ENCODE results near the gene GALNT15.

Gene GALNT15

DNA sequence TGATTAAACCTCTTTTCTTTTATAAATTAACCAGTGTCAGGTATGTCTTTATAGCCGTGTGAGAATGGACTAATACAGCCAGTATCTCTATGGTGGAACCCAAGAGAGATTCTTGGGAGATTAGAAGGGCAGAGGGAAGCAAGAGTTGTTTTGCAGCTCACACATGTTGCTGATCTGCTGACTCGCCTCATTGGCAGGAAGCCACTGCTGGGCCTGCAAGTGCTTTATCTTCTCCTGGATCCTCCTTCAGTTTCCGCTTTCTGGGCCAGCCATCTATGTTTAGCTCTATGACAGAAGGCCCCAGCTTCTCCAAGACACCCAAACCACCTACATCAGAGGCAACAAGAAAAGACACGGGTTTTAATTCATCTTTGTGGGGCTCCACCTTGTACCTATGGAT lies 23.4 kb upstream of the GALNT15 start:
- DNase-seq (ENCODE audit: low read depth) = no peak

DNA sequence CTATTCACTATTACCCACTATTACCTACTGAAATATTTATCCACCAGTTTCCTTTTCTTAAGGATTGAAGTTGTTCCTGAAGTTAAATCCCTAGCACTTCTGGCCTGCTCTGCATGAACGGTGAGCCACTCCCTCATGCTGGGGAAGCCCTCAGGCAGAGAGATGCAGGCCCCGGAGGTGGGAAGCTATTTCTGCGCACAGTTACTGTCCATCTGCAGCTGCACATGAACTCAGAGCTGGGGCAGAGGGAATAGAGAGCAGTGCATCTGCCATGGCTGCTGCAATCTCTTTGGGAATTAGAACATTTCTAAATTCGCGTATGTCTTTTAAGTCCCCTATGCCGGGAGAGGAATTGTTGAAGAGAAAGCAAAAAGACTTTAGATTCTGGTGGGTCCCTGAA lies 6.3 kb upstream of the GALNT15 start:
- no peak for DNase-seq (ENCODE audit: low read depth)

DNA sequence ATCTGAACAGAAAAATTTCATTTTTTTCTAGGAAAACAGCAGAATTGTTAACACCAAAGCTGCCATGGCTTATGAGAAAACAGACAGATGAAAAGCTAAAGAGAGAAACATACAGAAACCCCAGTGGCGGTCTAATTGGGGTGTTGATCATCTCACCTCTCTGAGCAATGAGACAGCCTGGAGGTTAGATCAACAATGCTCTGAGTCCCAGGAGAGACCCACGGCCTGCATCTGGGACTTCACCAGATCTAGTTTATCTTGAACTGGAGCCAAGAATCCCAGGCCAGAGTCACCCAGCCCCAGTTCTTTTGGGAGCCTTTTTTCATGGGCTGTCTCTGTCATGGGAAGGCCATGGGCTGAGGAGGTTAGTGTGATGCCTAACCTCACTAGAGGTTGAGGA lies 3.5 kb upstream of the GALNT15 start:
- no peak for DNase-seq (ENCODE audit: low read depth)

- no peak for DNase-seq (ENCODE audit: low read depth)
Measured at GRCh38 chr3:16171825-16172224, 2.7 kb upstream of the GALNT15 start.

- no peak for DNase-seq (ENCODE audit: low read depth)
Measured at GRCh38 chr3:16173283-16174025, 1.0 kb upstream of the GALNT15 start.

GRCh38 chr3:16174026-16174355 lies 489 bp upstream of the GALNT15 start:
- no peak for DNase-seq (ENCODE audit: low read depth)

GRCh38 chr3:16174976-16175901 lies 759 bp downstream of the GALNT15 start:
- no peak for DNase-seq (ENCODE audit: low read depth)

DNA sequence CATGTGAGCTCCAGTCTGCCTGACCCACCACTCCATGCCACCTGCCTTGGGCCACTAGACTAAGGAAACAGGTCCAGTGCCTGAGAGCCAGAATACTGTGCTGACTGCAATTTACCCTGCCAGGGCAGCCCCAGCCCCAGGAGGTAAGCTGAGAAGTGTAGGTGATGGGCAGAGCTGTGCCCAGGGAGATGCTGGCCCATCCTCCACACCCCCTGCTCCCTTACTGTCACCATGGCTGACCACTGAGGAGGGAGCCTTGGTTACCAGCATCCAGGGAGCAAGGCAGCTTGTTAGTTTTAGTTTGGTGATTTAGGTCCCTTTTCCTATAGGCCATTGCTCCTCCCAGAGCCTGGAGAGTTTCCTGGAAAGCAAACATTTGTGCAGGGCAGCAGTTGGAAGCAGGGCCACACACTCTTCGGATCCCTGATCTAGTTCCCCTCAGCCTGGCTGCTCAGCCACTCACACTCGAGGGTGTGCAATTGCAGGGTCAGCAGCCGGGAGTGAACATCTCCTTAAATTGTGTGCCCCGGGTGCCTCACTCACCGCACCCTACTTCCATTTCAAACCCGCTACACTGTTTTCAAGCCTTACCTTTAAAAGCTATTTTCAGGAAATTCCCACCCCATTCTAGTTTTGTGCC lies 2.0 kb downstream of the GALNT15 start:
- DNase-seq (ENCODE audit: low read depth) = no peak

- no peak for DNase-seq (ENCODE audit: low read depth)
Measured at GRCh38 chr3:16177382-16177781, 2.9 kb downstream of the GALNT15 start.

DNA sequence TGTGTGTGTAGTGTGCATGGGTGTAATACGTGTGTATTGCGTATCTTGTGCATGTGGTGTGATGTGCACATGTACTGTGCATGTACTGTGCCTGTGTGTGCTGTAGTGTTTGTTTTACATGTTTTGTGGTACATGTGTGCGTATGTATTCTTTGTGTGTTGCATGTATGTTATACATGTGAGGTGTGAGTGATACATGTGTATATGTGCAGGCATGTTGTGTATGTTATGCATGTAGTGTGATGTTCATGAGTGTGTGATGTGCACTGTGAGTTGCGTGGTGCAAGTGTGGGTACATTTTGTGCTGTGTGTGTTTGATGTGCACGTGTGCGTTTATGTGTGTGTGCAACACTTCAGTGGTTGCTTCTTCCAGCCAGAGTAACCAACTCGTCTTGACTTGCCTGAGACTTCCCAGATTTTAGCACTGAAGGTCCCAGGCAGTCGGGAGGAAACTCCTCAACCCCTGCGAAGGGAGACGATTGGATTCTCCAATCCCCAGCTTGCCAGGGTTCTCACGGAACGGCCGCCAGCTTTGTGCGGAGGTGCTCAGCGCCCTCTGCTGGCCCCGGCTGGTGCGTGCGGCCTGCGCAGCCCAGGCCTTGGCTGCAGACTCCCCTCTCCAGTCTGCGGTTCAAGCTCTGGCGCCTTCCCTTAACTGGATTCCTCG lies 3.6 kb downstream of the GALNT15 start:
- DNase-seq (ENCODE audit: low read depth) = peak; percentile 70

DNA sequence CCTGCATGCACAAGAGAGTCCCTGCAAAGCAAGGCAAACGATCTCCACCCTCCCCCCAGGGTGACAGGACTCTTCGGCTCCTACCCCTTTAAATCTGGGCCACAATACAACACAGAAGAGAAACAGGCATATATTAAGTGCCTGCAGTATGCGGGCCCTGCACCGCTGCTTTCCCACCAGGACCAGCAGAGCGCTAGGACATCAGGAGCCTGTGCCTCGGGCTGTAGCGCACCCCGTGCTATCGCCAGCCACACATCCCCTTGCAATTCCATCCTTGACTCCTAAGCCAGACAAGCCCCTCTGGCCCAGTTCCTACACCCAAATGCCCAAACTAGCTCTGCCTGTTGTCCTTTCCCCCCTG lies 4.1 kb downstream of the GALNT15 start:
- no peak for DNase-seq (ENCODE audit: low read depth)

GRCh38 chr3:16179261-16179660 lies 4.8 kb downstream of the GALNT15 start:
- DNase-seq (ENCODE audit: low read depth) = no peak

- DNase-seq (ENCODE audit: low read depth) = no peak
Measured at GRCh38 chr3:16179771-16180736, 5.6 kb downstream of the GALNT15 start.

DNA sequence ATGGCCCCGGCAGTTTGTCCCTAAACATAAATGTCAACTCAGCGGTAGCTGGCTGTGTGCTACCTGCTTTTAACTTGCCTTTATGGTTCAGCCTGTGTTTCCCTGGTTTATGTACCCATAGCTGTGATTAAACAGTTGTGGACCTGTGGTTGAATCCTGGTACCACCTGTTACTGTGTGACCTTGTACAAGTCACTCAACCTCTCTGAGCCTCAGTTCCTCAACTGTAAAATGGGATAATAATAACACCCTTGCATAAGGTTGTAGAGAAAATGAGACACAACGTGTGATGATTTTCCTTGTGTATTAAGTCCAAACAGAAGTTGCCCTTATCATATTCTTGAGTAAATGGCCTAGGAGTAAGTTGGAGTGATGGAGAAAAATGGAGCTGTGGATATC lies 6.3 kb downstream of the GALNT15 start:
- no peak for DNase-seq (ENCODE audit: low read depth)

GRCh38 chr3:16181361-16181760 lies 6.9 kb downstream of the GALNT15 start:
- no peak for DNase-seq (ENCODE audit: low read depth)

- no peak for DNase-seq (ENCODE audit: low read depth)
Measured at GRCh38 chr3:16182183-16182582, 7.7 kb downstream of the GALNT15 start.

DNA sequence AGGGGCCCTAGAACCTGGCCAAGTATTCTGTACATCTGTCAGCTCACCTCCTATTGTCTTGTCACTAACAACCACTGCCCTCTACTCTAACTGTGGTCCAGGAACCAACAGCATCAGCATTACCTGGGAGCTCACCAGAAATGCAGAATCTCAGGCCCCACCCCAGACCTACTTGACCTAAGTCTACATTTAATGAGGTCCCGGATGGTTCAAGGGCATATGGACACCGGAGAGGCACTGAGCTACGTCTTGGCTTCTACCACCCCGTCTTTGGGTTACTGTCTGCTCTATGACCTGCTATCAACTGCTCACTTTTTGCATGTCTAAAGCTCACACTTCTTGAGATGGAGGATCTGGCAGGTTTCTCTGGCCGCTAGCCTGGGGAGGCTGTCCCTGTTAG lies 8.1 kb downstream of the GALNT15 start:
- no peak for DNase-seq (ENCODE audit: low read depth)

DNA sequence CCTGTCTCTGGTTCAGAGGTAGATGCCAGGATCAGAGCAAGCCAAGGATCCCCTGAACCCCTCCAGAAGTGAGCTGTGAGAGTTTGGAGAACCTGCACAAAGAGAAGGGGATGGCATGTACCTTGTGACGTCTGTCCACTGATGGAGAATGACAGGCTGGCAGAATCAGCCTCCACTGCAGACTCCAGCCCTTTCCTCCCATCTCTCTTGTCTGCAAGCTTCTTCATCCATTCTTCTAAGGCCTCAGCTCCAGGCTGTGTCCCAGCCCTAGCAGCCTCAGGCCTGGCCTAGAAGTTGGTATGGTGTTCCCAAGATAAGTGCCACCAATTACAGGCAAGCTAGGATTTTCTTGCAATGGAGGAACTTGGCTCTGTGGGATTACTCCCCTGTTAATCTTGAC lies 8.6 kb downstream of the GALNT15 start:
- no peak for DNase-seq (ENCODE audit: low read depth)

- no peak for DNase-seq (ENCODE audit: low read depth)
Measured at GRCh38 chr3:16183601-16184270, 9.3 kb downstream of the GALNT15 start.

DNA sequence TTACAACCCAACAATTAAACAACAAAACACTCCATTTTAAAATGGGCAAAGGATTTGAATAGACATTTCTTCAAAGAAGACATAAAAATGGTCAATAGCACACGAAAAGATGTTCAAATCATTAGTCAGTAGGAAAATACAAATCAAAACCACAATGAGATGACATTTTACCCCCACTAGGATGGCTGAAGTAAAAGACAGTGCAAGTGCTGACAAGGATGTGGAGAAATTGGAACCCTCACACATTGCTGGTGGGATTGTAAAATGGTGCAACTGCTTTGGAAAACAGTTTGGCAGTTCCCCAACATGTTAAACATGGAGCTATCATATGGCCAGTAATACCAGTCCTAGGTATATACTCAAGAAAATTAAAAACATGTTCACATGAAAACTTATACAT lies 11.6 kb downstream of the GALNT15 start:
- no peak for DNase-seq (ENCODE audit: low read depth)

- no peak for DNase-seq (ENCODE audit: low read depth)
Measured at GRCh38 chr3:16186565-16186964, 12.1 kb downstream of the GALNT15 start.

Measured in activated T-cell treated with anti-CD3 and anti-CD28 coated beads for 48 hours (primary cell).